ENCODE results near the gene NR1H3. TPM values are rescaled to one million over a fixed set of nuclear protein-coding genes. Genes with fewer than 3 reads are reported as not detected.

Gene NR1H3
- total and polyA plus RNA-seq, 10 of the 15 experiments (the other 5 are each of a cell fraction or from before 2014, with no cell fraction given): 2.6 to 8.9 (median 4.5) TPM

DNA sequence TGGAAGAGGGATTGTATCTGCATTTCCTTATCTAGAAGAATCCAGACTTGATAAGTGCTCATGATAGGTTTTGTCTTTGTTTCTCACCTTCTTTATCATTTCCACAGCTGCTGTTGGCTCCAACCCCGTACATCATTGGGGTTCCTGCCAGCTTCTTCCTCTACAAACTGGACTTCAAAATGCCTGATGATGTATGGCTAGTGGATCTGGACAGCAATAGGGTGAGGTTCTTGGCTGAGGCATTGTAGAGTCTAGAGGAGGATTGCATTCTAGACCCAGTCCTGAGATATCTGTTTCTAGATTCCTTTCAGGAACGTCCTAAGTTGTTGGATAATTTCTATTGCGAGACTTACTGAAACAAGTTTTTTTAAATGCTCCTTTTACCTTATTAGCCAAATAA is 20.3 kb downstream of the NR1H3 start:
- H3K9ac ChIP-seq (ENCODE audit: control insufficient read depth, insufficient read depth, low read length): no peak overlapping the region
- BruUV-seq (replicated peaks): no TSS peak
- intact Hi-C loops (cut with micrococcal nuclease; ENCODE audit: unreplicated experiment): no loop called here
- H3K4me3 ChIP-seq: no peak overlapping the region
- H3K27me3 ChIP-seq (replicated peaks in 1 of 2; ENCODE audit: control insufficient read depth in 2 of 2, insufficient read depth in 2 of 2, low read length in 1 of 2): no peaks in the 10 kb centered on the region
- ATAC-seq (no peak), DNase-seq (ENCODE audit: low read depth, low spot score) (no peak), FAIRE-seq (no peak)
- no peaks in the 10 kb centered on the region for H3K9me3 ChIP-seq (replicated peaks; ENCODE audit: control insufficient read depth, insufficient read depth, low read length)
- WGBS (ENCODE audit: insufficient coverage, insufficient replicate concordance, low lambda C conversion rate, missing lambda C conversion rate): 98% methylated on average over 3 of the region's 3 CpGs
- ChIA-PET CTCF (no interaction called here), RAD21 (ENCODE audit: unreplicated experiment) (no interaction called here), POLR2A (no interaction called here), SMC1A (ENCODE audit: uncharacterized antibody, unreplicated experiment) (no interaction called here)
- peaks cover 21 to 35% of the 10 kb centered on the region in 2 experiments for H3K36me3 ChIP-seq (ENCODE audit: control insufficient read depth in 2 of 2, insufficient read depth in 2 of 2, low read length in 1 of 2)
- no peak overlapping the region for H2AFZ ChIP-seq (ENCODE audit: control insufficient read depth, low read depth, low read length)
- H3K79me2 ChIP-seq (ENCODE audit: control insufficient read depth, insufficient read depth, low read length): peaks cover 7% of the 10 kb centered on the region
- H4K20me1 ChIP-seq (ENCODE audit: control insufficient read depth, insufficient read depth): no peaks in the 10 kb centered on the region
- H3K27ac ChIP-seq (ENCODE audit: control insufficient read depth, insufficient read depth): no peak overlapping the region
- no peaks in the 10 kb centered on the region for H3K4me1 ChIP-seq (ENCODE audit: control insufficient read depth, insufficient read depth, low read length)
- TF ChIP-seq CHD2 (IDR thresholded peaks at IDR 0.05; ENCODE audit: borderline replicate concordance, low read depth, low read length): no peak
- TF ChIP-seq, protein P1, sequence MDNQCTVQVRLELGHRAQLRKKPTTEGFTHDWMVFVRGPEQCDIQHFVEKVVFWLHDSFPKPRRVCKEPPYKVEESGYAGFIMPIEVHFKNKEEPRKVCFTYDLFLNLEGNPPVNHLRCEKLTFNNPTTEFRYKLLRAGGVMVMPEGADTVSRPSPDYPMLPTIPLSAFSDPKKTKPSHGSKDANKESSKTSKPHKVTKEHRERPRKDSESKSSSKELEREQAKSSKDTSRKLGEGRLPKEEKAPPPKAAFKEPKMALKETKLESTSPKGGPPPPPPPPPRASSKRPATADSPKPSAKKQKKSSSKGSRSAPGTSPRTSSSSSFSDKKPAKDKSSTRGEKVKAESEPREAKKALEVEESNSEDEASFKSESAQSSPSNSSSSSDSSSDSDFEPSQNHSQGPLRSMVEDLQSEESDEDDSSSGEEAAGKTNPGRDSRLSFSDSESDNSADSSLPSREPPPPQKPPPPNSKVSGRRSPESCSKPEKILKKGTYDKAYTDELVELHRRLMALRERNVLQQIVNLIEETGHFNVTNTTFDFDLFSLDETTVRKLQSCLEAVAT (IDR thresholded peaks at IDR 0.05): no peak
- TF ChIP-seq POLR2AphosphoS5 (IDR thresholded peaks at IDR 0.05; ENCODE audit: low read length): no peak
- TF ChIP-seq MTA2 (IDR thresholded peaks at IDR 0.05; ENCODE audit: low read depth): no peak
- TF ChIP-seq BCL11A (IDR thresholded peaks at IDR 0.05; ENCODE audit: low read depth, low read length): no peak
- TF ChIP-seq CREB1 (IDR thresholded peaks at IDR 0.05; ENCODE audit: low read depth): no peak
- in situ Hi-C loops (cut with MboI): no loop called here
- H3K4me2 ChIP-seq (ENCODE audit: control insufficient read depth, insufficient read depth): no peak overlapping the region

DNA sequence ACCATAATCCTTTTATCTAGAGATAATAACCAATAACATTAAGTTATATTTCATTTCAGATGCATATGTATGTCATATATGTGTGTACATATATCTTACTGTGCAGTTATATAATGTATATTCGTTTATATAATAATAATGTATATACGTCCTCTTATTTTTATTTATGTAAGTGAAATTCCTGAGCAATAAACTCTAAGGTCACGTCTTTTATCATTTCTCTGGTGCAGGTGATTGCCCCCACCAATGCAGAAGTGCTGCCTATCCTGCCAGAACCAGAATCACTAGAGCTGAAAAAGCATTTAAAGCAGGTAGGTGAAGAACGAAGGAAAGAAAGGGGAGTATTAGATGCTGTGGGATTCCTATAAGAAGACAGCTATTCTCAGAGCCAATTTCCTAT is 21.0 kb downstream of the NR1H3 start:
- Histone ChIP-seq H4K20me1 (ENCODE audit: control insufficient read depth, insufficient read depth) (no peaks in the 10 kb centered on the region), H3K4me3 (no peak overlapping the region), H3K9me3 (replicated peaks; ENCODE audit: control insufficient read depth, insufficient read depth, low read length) (no peaks in the 10 kb centered on the region), H3K27ac (ENCODE audit: control insufficient read depth, insufficient read depth) (no peak overlapping the region), H3K36me3 (ENCODE audit: control insufficient read depth in 2 of 2, insufficient read depth in 2 of 2, low read length in 1 of 2) (peaks cover 21 to 35% of the 10 kb centered on the region in 2 experiments), H3K9ac (ENCODE audit: control insufficient read depth, insufficient read depth, low read length) (no peak overlapping the region), H3K79me2 (ENCODE audit: control insufficient read depth, insufficient read depth, low read length) (peaks cover 3% of the 10 kb centered on the region), H2AFZ (ENCODE audit: control insufficient read depth, low read depth, low read length) (no peak overlapping the region), H3K4me2 (ENCODE audit: control insufficient read depth, insufficient read depth) (no peak overlapping the region), H3K4me1 (ENCODE audit: control insufficient read depth, insufficient read depth, low read length) (no peaks in the 10 kb centered on the region), H3K27me3 (replicated peaks in 1 of 2; ENCODE audit: control insufficient read depth in 2 of 2, insufficient read depth in 2 of 2, low read length in 1 of 2) (no peaks in the 10 kb centered on the region)
- DNase-seq (ENCODE audit: low read depth, low spot score) (no peak), ATAC-seq (no peak), FAIRE-seq (no peak)
- SMC1A ChIA-PET (ENCODE audit: uncharacterized antibody, unreplicated experiment): no interaction called here
- in situ Hi-C loops (cut with MboI): no loop called here
- intact Hi-C loops (cut with micrococcal nuclease; ENCODE audit: unreplicated experiment): no loop called here
- 94% methylated on average over 4 of the region's 4 CpGs for WGBS (ENCODE audit: insufficient coverage, insufficient replicate concordance, low lambda C conversion rate, missing lambda C conversion rate)
- RAD21 ChIA-PET (ENCODE audit: unreplicated experiment): no interaction called here
- POLR2A ChIA-PET: interaction anchor here (0.6 kb wide), 1 partner anchor 104 kb away, joined by 4 read pairs; no protein-coding TSS in a partner anchor
- no TSS peak for BruUV-seq (replicated peaks)
- CTCF ChIA-PET: interaction anchor here (0.8 kb wide), 1 partner anchor 131 kb away, joined by 3 read pairs; no protein-coding TSS in a partner anchor
- TF ChIP-seq NR2C2 (IDR thresholded peaks at IDR 0.05; ENCODE audit: borderline replicate concordance, control insufficient read depth, insufficient read length, low read depth): no peak
- TF ChIP-seq, protein P2, sequence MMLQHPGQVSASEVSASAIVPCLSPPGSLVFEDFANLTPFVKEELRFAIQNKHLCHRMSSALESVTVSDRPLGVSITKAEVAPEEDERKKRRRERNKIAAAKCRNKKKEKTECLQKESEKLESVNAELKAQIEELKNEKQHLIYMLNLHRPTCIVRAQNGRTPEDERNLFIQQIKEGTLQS (IDR thresholded peaks at IDR 0.05; ENCODE audit: borderline replicate concordance, extremely low read depth, low read depth, low read length): no peak
- TF ChIP-seq TAF1 (IDR thresholded peaks at IDR 0.05; ENCODE audit: borderline replicate concordance, low read depth, low read length): no peak
- no peak for TF ChIP-seq FOS (IDR thresholded peaks at IDR 0.05; ENCODE audit: borderline replicate concordance, extremely low read depth, insufficient read length)
- no peak for TF ChIP-seq YBX1 (IDR thresholded peaks at IDR 0.05)
- TF ChIP-seq CREB1 (IDR thresholded peaks at IDR 0.05; ENCODE audit: low read depth): no peak
- no peak for TF ChIP-seq CBX3 (IDR thresholded peaks at IDR 0.05; ENCODE audit: borderline replicate concordance, low read depth)
- no peak for TF ChIP-seq NR2F1 (conservative IDR thresholded peaks at IDR 0.05)
- TF ChIP-seq POLR2AphosphoS2 (IDR thresholded peaks at IDR 0.05; ENCODE audit: low read depth, low read length): no peak
- TF ChIP-seq RB1 (IDR thresholded peaks at IDR 0.05; ENCODE audit: borderline replicate concordance): no peak
- no peak for TF ChIP-seq CBFB (IDR thresholded peaks at IDR 0.05; ENCODE audit: low read depth)
- no peak for TF ChIP-seq MTA3 (IDR thresholded peaks at IDR 0.05; ENCODE audit: borderline replicate concordance, low read length)
- no peak for TF ChIP-seq CEBPB (IDR thresholded peaks at IDR 0.05; ENCODE audit: borderline replicate concordance in 1 of 2, low read depth in 2 of 2, low read length in 2 of 2)
- TF ChIP-seq STAT1 (conservative IDR thresholded peaks at IDR 0.05): no peak
- no peak for TF ChIP-seq RAD51 (IDR thresholded peaks at IDR 0.05)

All from GM12878 (cell line).